Measurements from ENCODE around the gene APOB. TPM values are rescaled to one million over a fixed set of nuclear protein-coding genes. Genes with fewer than 3 reads are reported as not detected.

Gene APOB
- total RNA-seq, 3 donors from 2014 or later, result 3.2 to 5.6 (median 4.3) TPM

GRCh38 chr2:21020668-21021288 is 23.1 kb downstream of the APOB start:
- no peak for TF ChIP-seq POLR2A (IDR thresholded peaks at IDR 0.05)
- TF ChIP-seq POLR2AphosphoS5 (IDR thresholded peaks at IDR 0.05), result no peak
- TF ChIP-seq, protein P1, sequence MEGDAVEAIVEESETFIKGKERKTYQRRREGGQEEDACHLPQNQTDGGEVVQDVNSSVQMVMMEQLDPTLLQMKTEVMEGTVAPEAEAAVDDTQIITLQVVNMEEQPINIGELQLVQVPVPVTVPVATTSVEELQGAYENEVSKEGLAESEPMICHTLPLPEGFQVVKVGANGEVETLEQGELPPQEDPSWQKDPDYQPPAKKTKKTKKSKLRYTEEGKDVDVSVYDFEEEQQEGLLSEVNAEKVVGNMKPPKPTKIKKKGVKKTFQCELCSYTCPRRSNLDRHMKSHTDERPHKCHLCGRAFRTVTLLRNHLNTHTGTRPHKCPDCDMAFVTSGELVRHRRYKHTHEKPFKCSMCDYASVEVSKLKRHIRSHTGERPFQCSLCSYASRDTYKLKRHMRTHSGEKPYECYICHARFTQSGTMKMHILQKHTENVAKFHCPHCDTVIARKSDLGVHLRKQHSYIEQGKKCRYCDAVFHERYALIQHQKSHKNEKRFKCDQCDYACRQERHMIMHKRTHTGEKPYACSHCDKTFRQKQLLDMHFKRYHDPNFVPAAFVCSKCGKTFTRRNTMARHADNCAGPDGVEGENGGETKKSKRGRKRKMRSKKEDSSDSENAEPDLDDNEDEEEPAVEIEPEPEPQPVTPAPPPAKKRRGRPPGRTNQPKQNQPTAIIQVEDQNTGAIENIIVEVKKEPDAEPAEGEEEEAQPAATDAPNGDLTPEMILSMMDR (IDR thresholded peaks at IDR 0.05), result no peak
- Histone ChIP-seq H3K27ac (no peak overlapping the region), H3K27me3 (no peaks in the 10 kb centered on the region), H3K4me3 (no peak overlapping the region), H3K9me3 (no peaks in the 10 kb centered on the region), H3K36me3 (no peaks in the 10 kb centered on the region), H3K4me1 (no peaks in the 10 kb centered on the region)
- intact Hi-C loops (cut with DNase I; ENCODE audit: low total_unique reads), result no loop called here
- DNase-seq (ENCODE audit: low spot score in 2 of 2), result no peak

GRCh38 chr2:21020031-21020667 is 23.7 kb downstream of the APOB start:
- no peak overlapping the region for H3K27ac ChIP-seq
- no peaks in the 10 kb centered on the region for H3K27me3 ChIP-seq
- TF ChIP-seq, protein P1 (IDR thresholded peaks at IDR 0.05), result no peak
- TF ChIP-seq POLR2AphosphoS5 (IDR thresholded peaks at IDR 0.05) (no peak), POLR2A (IDR thresholded peaks at IDR 0.05) (no peak)
- DNase-seq (ENCODE audit: low spot score in 2 of 2), result no peak
- H3K4me1 ChIP-seq, result no peaks in the 10 kb centered on the region
- intact Hi-C loops (cut with DNase I; ENCODE audit: low total_unique reads), result no loop called here
- no peaks in the 10 kb centered on the region for H3K36me3 ChIP-seq
- no peaks in the 10 kb centered on the region for H3K9me3 ChIP-seq
- no peak overlapping the region for H3K4me3 ChIP-seq

DNA sequence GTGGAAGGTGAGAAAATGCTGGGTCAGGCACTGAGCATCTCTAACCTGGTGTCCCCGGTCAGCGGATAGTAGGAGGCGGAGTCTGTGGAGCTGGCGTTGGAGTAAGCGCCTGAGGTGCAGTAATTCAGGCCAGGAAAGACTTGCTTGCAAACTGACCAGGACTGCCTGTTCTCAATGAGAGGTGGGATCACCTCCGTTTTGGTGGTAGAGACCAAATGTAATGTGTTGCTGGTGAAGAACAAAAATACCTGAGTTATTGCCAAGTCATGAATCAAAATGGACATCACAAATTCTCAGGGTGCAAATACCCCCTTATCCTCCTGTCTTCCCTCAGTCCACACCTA is 24.2 kb downstream of the APOB start:
- no peak for TF ChIP-seq POLR2A (IDR thresholded peaks at IDR 0.05)
- TF ChIP-seq, protein P1 (IDR thresholded peaks at IDR 0.05), result no peak
- no peak for TF ChIP-seq POLR2AphosphoS5 (IDR thresholded peaks at IDR 0.05)

DNA sequence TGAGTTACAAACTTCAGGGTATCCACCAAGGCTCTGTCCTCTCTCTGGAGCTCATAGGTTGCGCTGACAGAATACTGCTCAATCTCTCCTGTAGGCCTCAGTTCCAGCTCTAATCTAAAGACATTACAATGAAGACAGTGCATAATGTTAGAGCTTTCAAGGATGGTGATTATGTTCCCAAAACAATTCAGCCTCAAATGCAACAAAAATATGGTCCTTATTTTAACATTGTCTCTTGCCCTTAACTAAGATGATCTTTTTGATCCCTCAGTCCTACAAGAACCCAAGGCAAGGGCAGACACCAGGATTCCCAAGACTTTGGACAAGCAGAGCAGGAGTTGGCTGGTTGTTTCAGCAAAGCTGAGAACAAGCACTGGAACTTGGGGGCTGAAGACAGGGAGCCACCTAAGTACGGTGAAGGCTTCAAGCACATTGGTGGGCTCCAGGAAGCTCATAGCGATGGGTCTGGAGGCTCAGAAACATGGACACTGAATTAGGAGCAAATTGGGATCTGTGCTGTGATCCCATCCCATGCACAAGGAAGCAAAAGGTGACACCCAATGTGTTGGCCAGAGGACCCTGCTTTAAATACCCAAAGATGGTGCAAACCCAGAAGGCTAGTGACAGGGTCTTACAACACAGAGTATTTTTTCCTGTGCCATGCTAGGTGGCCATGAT is 24.7 kb downstream of the APOB start:
- H3K4me1 ChIP-seq, result no peaks in the 10 kb centered on the region
- no peak overlapping the region for H3K27ac ChIP-seq
- H3K27me3 ChIP-seq, result no peaks in the 10 kb centered on the region
- no peak for DNase-seq (ENCODE audit: low spot score in 2 of 2)
- no peaks in the 10 kb centered on the region for H3K9me3 ChIP-seq
- TF ChIP-seq POLR2AphosphoS5 (IDR thresholded peaks at IDR 0.05) (no peak), POLR2A (IDR thresholded peaks at IDR 0.05) (no peak)
- TF ChIP-seq, protein P1 (IDR thresholded peaks at IDR 0.05), result no peak
- intact Hi-C loops (cut with DNase I; ENCODE audit: low total_unique reads), result no loop called here
- H3K36me3 ChIP-seq, result no peaks in the 10 kb centered on the region
- no peak overlapping the region for H3K4me3 ChIP-seq

More for the DNA sequence above, 24.2 kb downstream of the APOB start:
- H3K36me3 ChIP-seq, result no peaks in the 10 kb centered on the region
- no peaks in the 10 kb centered on the region for H3K9me3 ChIP-seq
- H3K4me3 ChIP-seq, result no peak overlapping the region
- H3K27ac ChIP-seq, result no peak overlapping the region
- no peak for DNase-seq (ENCODE audit: low spot score in 2 of 2)
- intact Hi-C loops (cut with DNase I; ENCODE audit: low total_unique reads), result no loop called here
- H3K4me1 ChIP-seq, result no peaks in the 10 kb centered on the region
- H3K27me3 ChIP-seq, result no peaks in the 10 kb centered on the region

GRCh38 chr2:21018290-21018689 is 25.6 kb downstream of the APOB start:
- intact Hi-C loops (cut with DNase I; ENCODE audit: low total_unique reads), result no loop called here
- Histone ChIP-seq H3K9me3 (no peaks in the 10 kb centered on the region), H3K4me1 (no peaks in the 10 kb centered on the region), H3K27ac (no peak overlapping the region), H3K4me3 (no peak overlapping the region), H3K27me3 (no peaks in the 10 kb centered on the region), H3K36me3 (no peaks in the 10 kb centered on the region)
- TF ChIP-seq POLR2AphosphoS5 (IDR thresholded peaks at IDR 0.05), result no peak
- TF ChIP-seq, protein P1 (IDR thresholded peaks at IDR 0.05), result no peak
- no peak for TF ChIP-seq POLR2A (IDR thresholded peaks at IDR 0.05)
- no peak for DNase-seq (ENCODE audit: low spot score in 2 of 2)

All from breast epithelium (tissue), 4 donors.